ENCODE results near the gene ZC3H12D.
"Not testable (repeated sequence)": the region's sequence is repeated elsewhere in the genome, so short reads cannot be mapped to it uniquely, and the experiment has no call there.

The ZC3H12D gene

DNA sequence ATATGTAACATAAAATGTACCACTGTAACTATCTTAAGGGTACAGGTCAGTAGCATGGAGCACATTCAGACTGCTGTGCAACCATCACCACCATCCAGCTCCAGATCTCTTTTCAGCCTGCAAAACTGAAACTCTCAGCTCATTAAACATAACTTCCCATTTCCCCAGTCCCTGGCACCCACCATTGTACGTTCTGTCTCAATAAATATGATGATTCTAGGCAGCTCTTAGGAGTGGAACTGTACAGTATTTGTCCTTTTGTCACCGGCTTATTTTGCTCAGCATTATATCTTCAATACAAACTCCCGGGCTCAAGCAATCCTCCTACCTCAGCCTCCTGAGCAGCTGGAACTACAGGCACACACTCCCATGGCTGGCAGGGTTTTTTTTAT is 1.5 kb downstream of the ZC3H12D start:
- DNase-seq = no peak

DNA sequence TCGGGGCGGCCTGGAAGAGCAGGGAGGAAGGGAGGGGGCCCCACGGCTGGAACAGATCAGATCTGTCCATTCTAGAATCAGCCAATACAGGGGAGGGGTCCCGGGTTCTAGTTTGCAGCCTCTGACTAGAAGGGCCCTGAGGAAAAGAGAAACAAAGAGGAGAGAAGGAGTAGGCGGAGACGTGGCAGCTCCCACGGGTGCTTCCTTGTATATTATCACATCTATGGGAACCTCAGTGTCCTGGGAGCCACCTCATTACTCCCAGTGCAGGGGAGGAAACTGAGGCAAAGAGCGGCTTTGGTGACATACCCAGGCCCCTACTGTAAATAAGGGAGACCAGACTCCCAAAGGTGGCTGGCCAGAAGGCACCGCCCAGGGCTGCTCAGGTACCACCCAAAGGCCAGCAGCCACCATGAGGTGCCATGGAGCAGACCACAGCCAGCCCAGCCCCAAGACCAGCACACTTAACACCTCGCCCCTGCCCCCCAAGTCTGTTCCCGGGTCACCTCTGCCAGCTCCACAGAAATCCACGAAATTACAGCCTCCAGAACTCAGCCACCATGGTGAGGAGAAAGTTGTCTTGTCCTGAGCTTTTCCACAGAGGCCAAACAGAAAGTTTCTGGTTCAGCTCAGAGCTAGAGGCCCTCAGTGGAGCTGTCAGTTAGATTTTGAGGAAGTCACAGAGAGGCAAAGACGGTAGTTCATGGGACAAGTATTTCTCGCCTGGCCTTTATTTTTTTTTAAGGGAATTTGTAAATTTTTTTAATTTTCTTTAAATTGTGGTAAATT is 2.1 kb downstream of the ZC3H12D start:
- no peak for DNase-seq

DNA sequence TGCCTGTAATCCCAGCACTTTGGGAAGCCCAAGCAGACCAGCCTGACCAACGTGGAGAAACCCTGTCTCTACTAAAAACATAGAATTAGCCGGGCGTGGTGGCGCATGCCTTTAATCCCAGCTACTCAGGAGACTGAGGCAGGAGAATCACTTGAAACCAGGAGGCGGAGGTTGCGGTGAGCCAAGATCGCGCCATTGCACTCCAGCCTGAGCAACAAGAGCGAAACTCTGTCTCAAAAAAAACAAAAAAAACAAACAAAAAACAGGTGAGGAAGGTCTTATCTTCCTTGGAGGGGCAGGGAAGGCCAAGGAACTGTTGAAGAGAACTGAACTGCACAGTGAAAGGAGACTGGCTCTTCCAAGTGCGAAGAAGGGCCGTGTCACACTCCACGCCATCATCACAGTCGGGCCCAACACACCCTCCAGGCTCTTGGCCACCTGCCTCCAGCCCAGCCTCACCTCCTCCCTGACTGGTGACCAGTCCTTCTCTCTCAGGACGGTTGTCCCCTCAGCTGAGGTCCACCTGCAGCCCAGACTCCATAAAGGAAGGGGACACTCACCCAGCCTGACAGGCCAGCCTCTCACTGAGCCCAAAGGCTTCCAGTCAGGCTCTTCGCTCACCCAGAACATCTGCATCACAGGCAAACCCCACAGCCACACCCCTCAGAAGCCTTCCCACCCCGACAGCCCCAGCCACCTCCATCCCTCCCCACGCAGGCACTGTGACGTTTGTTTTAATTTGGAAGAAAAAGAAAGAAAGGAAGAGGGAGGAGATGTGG is 4.1 kb downstream of the ZC3H12D start:
- DNase-seq = no peak

DNA sequence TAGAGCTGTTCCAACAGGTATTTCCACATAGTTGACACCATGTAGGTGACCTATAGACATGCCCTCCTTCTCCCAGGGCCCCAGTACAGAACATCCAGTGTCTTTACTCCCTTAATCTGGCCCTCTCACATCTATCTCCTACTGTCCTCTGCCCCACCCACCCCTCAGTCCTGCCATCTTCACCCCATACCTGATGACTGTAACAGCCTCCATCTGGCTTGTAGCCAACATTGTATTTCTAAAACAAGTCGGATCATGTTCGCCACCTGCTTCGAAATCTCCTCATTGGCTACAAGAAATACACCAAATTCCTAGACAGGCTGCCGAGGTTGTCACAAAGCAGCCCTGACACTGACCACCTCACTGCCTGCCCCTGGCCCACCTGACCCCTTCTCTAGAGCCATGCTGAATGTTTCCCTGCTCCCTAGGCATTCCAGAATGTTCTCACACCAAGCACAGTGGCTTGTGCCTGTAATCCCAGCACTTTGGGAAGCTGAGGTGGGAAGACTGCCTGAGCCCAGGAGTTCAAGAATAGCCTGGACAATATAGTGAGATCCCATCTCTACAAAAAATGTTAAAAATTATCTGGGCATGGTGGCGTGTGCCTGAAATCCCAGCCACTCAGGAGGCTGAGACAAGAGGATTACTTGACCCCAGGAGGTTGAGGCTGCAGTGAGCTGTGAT is 6.0 kb downstream of the ZC3H12D start:
- DNase-seq = no peak

DNA sequence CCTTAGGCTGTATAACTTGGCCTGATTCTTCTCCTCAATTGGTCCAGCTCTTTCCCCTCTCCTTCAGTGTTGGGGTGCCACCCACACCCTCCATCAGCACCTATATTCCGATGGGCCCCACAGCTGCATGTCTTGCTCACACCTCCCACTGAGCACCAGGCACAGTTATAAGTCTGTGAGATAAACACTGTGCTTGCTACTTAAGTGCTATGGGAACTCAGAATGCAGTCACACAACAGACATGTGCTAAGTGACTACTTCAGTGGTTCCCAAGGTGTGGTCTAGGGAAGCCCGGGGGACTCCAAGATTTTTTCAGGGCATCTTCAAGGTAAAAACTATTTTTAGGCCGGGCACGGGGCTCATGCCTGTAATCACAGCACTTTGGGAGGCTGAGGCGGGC is 7.3 kb downstream of the ZC3H12D start:
- DNase-seq = no peak

DNA sequence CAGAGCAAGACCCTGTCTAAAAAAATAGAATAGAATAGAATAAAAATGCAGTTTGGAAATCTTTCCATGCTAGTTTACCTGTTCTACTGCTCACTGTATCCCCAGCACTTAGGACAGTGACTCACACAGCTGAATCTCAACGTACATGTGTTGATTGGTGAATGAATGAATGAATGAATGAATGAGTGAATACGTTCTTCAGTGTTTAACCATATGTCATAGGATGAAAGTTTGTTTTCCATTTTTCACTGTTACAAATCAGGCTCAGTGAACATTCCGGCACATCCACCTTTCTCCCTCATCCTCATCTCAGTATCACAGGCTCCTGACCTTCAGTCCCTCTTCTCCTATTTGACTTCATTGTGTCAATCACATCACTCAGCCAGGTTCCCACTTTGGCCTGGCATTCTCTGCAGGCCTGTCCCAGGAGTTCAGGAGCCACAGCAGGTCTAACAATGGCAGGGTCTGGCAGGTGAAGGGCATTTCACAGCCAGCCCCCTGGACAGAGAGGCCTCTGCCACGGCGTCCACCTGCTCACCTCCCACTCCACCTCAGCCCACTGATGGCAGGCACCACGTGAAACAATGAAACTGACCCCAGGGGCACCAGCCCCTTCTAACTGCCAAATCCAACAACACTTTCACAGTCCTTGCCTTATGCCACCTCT is 7.9 kb downstream of the ZC3H12D start:
- no peak for DNase-seq

DNA sequence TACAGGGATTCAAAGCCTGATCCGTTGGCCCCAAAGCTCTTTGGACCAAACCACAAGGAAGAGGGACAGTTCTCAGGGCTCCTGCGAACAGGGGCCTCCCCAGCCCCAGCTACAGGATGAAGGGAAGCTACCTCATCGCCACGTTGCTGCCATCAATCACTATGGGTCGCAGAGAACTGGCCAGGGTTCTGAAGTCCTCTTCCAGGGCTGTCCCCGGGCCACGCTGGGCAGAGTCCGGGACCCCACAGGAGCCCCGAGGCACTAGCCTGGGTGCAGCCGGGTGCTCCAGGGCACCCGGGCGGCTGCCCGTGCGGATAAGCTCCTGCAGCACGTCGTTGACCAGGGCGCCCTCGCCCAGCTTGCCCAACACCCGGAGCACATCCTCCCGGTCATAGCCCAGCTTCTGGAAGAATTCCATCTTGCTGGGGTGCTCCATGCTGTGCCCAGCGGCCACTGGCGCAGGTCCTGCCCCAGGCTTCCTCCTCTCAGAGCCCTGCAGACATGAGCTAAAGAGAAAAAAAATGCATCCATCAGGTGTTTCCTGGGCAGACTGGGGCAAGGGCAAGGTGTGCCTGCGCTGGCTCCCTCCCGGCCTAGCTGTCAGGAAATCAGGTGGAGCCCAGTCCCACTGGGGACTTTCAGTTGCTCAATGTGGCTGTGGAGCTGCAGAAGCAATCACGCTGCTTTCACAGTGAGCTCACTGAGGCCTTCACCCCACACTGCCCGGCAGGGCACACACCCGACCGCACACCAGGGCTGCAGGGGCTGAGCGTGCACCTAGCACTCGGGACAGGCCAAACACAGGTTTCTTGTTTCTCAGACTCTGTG is 10.5 kb downstream of the ZC3H12D start:
- no peak for DNase-seq

DNA sequence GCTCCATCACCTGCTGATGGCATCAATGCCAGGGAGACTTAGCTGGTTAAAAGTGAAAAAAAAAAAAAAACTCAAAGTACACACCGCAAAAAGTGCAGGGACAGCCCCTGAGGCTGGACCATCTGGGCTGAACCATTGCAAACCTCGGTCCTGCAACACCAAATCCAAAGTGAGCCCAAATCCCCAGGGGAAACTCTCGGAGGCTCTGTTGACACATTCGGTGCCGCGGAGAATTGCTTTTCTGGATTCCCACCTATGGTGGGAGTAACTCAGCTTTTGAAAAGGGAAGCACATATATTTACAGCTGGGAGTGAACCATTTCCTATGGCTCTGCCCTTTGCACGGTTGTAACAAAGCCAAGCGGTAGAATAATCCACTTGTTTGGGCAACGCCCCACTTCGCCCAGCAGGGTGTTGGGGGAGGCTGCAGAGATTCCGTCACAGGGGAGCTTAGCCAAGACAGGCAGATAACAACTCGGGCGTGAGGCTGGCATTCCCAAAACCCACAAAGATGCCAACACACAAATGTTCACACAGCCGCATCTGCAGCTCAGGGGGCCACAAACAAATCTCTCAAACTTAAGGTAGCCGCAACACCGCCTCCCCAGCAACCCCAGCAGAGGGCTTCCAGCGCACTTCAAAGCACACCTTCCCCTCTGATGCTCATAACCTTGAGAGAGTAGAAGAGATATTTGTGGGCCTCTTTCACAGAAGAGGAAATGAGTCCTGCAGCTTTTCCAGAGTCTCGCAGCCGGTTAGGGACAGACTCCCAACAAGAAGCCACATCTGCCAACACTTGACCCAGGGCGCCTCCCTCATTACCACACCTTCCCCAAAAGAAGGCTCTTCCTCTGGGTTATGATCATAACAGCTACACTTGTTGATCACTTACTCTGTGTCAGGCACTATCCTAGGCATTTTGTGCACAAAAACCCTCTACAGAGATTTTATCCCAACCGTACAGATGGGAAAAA is 11.4 kb downstream of the ZC3H12D start:
- DNase-seq = peak in 1 of 2 experiments; percentile 5

DNA sequence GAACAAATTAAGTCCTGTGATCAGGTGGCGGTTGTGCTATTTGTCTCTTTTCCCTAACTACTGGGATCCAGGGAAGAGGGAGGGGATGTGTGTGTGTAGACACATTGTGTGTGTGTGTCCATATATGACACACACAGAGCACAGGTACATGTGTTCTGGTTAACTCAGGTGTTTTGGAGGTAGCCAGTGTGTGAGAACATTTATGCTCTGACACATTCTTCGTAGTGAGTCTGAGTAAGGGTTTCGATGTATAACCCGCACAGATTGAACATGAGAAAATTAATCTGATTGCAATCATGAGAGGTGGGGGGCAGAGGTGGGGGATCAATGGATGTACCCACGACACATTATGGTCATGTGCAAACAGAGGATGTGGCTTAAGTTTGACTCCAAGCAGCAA is 12.6 kb downstream of the ZC3H12D start:
- no peak for DNase-seq

DNA sequence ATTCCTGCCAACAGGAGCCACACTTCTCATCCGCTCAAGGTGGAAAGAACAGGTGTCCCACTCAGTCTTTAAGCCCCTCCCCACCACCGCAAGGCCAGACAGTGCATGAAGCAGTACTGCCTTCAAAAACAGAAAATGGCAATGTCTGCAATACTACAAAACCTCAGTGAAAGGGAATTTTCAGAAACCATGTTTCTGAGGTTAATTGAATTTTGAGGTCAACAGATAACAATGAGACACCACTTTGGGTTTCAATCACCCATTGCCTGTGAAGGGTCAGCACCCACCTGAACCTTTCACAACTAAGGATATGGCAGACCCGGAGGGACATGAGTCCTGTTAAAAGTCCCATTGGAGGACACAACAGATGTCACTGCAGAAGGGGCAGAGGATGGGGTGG is 13.0 kb downstream of the ZC3H12D start:
- no peak for DNase-seq

DNA sequence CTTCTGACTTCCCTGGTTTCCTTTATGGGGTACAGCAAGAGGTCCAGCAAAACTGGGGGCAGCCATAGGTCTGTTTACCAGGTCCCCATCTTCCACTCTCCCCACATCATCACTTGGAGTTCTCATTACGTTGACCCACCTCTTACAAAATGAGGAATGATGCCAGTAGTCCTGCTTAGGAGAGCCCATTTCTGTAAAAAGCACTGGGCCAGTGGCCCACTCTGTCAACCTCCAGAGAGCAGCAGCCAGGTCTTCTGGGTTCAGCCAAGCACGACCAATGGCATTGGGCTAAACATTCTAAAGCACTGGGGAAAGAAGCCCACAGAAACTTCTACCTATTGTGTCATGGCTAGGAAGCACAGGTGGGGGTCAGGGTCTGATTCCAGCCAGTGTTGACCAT is 13.9 kb downstream of the ZC3H12D start:
- DNase-seq = no peak

DNA sequence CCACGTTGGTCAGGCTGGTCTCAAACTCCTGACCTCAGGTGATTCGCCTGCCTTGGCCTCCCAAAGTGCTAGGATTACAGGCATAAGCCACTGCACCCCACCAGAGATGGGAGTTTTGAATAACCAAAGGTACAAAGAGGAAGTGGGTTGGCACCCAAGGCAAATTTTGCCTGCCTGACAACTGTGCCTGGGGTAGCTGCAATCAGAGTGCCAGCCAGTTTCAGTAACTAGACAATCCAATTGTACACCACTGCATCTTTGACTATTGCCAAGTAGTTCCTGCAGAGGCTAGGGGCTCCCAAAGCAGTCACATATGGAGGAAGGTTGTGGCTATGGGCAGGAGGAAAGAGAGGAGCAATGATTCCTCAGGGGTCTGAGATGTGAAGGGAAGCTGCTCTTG is 16.6 kb downstream of the ZC3H12D start:
- no peak for DNase-seq

DNA sequence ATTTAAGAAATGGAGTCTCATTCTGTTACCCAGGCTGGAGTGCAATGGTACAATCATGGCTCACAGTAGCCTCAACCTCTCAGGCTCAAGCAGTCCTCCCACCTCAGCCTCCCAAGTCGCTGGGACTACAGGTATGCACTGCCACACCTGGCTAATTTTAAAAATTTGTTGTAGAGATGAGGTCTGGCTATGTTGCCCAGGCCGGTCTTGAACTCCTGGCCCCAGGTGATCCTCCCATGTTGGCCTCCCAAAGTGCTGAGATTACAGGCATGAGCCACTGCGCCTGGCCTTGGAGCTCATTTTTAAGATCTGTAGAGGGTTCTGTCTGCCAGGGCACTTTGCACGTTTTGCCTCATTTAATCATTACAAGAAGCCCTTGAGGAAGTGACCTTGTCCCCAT is 17.5 kb downstream of the ZC3H12D start:
- no peak for DNase-seq

DNA sequence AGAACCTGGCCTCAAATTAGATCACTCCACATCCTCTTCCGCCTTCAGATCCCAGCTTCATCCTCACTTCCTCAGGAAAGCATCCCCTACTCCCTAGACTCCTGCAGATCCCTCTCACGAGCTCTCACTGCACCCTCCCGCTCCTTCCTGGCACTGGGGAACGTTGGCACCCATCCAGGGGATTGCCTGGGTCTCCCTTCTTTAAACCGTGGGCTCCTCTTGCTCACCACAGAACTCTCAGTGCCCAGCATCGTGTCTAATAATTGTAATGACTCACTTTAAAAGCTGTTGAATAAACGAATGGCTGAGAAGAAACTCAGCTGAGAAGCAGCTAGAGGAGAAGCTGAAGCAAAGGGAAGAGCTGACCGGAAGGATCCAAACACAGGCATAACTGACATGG is 20.4 kb downstream of the ZC3H12D start:
- no peak for DNase-seq

DNA sequence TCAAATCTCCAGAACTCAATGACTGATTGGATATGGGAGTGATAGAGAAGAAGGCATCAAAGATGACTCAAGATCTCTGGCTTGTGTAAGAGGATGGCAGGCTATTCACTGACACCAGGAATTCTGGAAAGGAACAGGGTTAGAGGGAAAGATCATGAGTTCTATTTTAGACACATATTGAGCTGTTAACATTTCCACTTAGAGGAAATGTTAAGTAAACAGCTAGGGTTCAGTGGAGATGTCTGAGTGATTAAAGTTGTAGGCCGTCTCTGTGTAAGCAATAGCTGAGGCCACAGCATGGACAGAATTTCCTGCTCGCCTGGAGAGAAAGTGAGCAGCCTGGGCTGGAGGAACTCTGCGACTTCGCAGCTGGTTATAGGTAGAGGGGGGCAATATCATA is 21.0 kb downstream of the ZC3H12D start:
- DNase-seq = no peak

DNA sequence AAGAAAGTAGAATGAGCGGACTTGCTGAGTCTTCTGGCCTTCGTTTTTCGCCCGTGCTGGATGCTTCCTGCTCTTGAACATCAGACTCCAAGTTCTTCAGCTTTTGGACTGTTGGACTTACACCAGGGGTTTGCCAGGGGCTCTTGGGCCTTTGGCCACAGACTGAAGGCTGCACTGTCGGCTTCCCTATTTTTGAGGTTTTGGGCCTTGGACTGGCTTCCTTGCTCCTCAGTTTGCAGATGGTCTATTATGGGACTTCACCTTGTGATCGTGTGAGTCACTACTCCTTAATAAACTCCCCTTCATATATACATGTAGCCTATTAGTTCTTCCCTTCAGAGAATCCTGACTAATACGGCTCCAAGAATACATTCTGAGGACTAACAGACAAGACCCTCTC is 22.1 kb downstream of the ZC3H12D start:
- not testable (repeated sequence) for DNase-seq

DNA sequence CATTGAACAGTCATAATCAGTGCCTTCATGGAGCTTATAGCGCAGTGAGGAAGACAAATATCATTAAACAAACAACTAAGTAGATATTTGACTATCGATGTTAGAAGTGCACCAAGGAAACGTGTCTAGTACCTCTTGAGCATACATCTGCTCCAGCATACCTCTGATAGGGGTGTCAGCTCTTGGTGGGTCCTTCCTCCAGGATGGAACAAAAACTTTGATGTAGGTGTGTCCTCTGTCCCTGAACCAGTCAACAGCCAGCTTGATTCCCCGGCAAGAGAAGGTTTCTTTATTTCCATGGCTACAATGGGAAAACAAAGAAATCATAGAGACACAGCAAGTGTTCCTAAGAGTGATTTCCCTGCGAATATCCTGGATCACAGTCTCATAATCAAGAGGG is 23.1 kb downstream of the ZC3H12D start:
- DNase-seq = no peak

DNA sequence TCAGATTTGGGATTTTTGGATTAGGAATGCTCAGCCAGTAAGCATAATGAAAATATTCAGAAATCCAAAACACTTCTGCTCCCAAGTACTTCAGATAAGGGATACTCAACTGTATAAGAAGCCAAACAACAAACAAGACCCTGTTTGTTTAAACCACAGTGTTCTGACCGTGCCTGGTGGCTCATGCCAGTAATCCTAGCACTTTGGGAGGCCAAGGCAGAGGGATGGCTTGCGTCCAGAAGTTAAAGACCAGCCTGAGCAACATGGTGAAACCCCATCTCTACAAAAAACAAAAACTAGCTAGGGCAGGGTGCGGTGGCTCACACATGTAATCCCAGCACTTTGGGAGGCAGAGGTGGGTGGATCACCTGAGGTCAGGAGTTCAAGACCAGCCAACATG is 24.6 kb downstream of the ZC3H12D start:
- not testable (repeated sequence) for DNase-seq

DNA sequence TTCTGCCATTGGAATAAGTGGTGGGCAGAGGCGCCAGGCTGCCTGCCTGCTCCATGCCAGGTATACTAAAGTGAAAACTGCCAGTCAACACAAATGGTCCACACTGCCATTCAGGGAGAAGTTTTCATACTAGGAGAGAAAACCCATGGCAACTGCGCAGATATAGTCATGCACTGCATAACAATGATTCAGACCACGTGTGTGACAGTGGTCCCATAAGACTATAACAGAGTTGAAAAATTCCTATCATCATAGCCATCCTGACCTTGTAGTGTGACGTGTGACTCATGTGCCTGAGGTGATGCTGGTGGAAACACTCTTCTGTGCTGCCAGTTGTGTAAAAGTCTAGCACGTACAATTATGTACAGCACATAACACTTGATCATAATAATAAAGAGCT is 25.1 kb downstream of the ZC3H12D start:
- no peak for DNase-seq

DNA sequence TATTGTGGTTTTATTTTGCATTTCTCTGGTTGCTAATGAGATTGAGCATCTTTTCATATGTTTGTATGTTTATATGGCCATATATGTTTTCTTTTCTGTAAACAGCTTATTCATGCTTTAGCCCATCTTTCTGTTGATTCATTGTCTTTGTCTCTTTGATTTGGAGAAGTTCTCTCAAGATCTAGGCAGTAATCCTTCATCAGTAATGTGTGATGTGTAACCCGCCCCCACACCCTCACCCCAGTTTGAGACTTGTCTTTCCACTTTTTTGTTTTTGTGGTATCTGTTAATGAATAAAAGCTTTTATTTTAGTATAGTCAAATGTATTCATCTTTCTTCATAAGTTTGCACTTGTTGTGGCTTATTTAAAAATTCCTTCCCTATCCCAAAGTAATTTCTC is 26.0 kb downstream of the ZC3H12D start:
- no peak for DNase-seq

DNA sequence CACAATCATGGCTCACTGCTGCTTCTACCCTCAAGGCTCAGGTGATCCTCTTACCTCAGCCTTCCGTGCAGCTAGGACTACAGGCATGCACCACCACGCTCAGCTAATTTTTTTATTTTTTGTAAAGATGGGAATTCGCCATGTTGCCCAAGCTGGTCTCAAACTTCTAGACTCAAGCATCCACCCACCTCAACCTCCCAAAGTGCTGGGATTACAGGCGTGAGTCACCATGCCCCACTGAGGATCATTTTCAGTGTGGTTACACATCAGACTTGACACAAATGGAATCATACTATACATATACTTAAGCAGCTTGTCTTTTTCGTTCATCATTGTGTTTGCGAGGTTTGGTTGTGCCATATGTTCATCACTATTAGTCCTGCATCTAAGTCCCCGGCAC is 26.6 kb downstream of the ZC3H12D start:
- DNase-seq = no peak
